NCI-H345 treated with DMSO at 0.1 percent for 48 hours (cell line): ENCODE results near the gene GLI3.

ENCODE experiments used
- DNase-seq: peaks from one replicate; lab custom pipeline; 2025; ENCODE audit not compliant: unreplicated experiment; lab: John Stamatoyannopoulos, UW

Gene GLI3

DNA sequence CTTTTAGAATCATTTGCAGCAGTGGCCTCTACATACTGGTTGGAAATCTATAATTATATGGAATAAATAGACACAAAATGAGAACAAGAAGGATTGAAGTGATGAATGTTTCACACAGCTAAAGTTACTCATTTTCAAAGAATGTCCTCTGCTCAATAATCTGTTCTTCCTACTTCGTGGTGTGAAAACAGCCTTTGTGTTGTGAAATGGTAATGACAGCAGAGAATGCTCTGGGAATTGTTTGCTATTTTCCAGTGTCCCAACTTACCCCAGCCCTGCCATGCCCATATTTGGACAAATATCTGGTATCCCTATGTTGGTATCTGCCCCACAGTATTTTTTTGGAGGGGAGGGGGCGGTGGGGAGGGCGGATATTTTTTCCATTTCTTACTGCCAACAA is 130.4 kb downstream of the GLI3 start:
- no peak for DNase-seq

DNA sequence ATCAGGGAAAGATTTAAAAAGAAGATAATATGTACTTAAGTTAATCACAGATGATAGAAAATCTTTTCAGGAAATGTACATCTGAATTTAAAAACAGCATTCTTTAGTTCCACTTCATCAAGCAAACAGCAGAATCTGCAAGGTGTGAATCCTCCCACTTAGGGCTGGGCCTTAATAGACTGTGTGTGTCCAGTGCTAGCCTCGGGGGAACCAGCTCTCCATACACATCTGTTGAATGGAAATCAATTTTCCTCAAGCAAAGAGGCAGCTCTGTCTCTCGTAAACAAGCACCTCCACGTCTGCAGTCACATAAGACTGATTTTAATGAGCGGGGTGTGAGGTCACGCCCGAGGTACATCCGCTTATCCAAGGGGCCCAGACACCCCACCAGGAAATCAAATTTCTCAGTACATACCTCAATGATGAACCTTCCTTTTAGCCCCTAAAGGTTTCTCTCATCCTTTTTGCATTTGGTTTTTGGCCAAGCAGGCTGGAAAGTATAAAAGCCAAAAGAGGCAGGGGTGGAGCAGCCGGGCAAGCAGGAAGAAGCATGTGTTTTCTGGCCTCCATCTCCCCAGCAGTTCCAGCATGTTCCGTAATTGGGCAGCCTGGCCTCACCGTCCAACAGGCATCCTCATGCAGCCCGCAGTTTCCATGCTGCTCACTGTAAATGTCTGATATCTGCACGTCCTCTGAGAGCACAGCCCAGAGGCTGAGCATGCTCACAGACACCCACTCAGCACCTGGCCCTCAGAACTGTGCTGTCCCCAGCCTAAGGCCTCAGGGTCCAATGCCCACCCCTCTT is 131.3 kb downstream of the GLI3 start:
- DNase-seq, result no peak

DNA sequence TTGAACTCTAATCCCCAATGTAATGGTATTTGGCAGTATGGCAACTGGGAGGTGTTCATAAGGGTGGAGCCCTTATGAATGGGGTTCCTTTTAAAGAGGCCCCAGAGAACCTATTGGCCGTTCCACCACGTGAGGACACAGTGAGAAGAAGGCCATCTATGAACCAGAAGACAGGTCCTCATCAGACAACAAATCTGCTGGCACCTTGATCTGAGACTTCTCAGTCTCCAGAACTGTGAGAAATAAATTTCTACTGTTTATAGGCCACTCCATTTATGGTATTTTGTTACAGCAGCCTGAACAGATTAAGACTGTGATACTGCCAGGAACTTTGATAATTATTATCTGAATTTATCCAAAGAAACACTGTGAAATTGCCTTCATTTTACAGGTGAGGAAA is 132.3 kb downstream of the GLI3 start:
- DNase-seq, result no peak

DNA sequence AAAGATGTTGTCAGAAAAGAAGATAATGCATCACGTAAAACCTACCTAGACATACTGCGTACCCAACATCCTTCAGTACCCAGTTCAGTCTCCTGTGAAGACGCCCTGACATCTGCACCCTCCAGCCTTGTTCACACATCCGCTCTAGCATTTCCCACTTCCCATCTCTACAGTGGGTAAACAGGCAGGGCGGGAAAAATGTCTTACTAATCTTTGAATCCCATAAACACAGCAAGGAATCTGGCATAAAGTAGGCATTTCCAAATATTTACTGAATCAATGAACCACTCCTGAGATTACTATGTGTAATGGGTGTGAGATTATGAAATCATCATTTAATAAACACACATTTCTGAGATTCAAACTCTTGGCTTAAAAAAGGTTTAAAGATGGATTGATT is 132.8 kb downstream of the GLI3 start:
- DNase-seq, result no peak

DNA sequence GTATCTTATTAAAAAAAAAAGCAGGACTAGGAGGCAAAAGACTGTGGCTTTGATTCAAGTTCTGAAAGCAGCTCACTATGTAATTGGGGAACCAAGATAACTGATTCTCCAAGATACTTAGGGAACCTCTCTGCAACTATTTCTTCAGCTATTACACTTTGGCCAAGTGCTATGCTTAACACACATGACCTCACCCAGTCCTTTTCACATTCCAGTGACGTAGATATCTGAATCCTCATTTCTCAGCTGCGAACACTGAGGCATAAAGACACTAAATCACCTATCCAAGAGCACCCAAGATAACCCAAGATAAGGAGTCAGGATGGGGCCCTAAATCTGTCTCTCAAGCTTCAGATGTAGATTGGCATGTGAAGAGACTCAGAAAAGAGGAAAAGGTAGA is 133.6 kb downstream of the GLI3 start:
- DNase-seq, result no peak

DNA sequence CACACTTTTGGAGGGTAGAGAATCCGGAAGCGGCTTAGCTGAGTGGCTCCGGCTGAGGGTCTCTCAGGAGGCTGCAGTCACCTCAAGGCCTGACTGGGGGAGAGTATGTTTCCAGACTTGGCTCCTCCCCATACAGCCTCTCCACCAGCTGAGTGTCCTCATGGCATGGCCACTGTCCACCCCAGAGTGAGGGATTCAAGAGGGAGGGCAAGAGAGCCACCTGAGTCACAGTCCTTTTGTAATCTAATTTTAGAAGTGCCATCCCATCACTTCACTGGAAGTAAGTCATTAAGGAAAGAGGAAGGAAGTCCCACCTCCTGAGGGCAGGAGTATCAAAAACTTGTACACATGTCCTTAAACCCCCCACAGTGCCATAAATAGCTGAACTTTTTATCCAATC is 134.0 kb downstream of the GLI3 start:
- no peak for DNase-seq

DNA sequence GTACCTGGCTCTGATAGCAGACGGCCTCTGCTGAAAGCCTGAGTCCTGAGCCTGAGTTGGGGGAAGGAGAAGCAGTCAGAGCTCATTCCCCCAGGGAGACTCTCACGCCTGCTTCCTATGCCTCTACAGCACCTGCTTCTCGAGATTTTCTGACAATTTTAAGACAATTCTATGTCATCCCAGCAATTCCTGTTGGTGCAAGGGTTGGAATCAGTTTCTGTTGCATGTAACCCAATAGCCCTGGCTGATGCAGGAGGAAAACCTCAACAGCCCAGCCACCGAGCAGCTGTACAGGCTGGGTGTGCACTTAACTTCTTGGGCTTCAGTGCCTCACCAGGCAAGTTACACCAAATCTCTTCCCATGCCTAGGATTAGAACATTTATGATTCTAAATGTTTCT is 134.7 kb downstream of the GLI3 start:
- DNase-seq, result no peak

DNA sequence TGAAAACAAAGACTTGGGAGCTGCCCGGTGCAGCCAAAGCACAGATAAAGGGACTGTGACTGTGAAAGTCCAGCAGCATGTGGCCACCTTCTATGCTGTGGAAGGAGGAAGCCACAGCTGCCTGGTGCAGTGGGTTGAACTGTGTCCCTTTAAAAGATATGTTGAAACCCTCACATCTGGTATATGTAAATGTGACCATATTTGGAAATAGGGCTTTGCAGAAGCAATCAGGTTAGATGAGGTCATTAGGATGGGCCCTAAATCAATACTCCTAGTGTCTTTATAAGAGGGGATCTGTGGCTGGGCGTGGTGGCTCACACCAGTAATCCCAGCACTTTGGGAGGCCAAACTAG is 136.9 kb downstream of the GLI3 start:
- no peak for DNase-seq

DNA sequence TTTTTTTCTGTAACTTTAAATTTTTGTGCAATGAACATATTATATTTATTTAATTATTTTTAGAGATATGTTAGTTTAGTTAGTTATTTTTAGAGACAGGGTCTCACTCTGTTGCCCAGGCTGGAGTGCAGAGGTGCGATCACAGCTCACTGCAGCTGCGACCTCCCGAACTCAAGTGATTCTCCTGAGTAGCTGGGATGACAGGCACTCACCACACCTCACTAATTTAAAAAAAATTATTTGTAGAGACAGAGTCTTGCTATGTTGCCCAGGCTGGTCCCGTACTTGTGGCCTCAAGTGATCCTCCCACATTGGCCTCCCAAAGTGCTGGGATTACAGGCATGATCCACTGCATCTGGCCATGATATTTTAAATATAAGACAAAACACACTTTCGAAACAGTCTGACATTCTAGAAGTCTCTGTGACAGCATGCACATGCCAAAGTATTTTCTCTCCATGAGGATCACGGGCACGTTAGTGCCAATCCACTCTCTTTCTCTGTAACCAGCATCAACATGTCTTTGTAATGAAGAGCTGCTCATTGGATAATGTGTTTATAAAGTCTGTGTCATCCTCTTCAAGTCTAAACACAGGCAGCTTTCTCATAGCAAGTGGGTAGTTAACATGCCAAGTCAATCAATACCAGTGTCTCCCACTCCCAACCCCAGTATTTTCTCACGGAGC is 137.4 kb downstream of the GLI3 start:
- DNase-seq, result no peak

DNA sequence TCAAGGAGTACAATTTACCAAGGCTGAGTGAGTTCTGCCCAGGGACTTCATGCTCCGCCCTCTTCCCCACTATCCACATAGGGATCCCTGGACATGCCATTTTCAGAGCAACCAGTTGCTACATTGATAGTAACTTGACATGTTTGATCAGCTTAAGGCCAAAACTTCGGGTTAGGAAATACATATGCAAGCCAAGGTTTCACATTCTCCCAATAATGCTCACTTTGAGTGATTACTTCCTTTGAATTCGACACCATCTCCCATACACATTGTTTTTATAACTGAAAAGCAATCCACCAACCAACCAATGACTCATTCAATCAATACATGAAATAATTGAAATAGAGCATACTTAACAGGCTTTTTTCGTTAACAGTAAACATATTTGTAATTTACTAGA is 137.9 kb downstream of the GLI3 start:
- DNase-seq, result no peak

DNA sequence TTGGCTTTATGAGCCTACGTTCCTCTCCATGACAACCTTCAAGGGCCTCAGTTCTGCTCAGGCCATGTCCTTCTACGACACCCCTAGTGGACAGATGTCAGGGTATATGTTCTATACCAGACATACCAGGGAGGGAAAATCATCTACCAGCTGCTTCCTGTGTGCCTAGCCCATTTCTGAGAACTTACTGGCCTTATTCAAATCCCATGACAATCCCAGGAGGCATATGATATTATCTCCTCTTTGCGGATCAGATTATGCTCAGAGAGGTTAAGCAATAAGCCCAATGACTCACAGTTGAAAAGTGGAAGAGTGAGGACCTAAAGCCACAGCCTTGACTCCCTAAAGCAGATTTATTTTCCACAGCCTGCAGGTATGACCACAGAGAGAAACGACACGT is 139.3 kb downstream of the GLI3 start:
- DNase-seq, result no peak

DNA sequence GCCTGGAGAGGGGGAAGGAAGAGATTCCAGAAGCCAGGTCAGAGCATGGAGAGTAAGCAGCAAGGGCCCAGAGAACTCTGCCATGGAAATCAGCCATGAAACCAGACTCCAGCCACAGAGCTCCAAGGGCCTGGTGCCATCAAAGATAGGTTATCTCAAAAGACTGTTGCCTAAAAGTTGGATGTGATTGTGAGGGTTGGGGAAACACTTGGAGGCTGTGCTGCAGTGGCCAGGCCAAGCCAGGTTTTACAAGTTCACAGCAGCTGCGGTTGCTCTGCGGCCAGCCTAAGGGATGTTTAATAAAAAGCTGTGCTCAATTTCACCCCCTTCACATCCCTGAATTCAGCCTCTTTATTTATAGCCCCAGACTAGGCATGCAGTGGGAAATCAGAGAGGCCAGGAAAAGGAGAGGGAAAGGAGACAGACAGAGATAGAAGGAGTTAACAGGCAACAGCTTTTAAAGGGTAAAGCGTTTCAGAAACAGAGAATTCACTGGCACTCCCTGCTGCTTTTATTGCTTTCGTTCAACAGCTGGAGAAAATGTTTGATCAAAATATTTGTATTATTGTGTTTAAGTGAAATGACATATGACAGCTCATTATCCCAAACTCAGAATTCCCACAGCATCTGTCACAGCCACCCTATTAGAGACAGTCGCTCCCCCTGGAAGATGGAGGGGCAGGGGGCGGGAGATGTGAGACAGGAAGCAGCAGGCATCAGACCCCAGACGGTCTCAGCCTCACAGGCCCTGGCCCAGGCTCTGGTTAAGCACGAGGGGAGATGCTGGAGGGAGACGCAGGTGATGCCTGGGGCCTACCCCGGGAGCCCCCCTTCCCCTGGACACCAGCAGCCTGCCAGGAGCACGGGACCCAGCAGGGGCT is 140.1 kb downstream of the GLI3 start:
- DNase-seq, result no peak

DNA sequence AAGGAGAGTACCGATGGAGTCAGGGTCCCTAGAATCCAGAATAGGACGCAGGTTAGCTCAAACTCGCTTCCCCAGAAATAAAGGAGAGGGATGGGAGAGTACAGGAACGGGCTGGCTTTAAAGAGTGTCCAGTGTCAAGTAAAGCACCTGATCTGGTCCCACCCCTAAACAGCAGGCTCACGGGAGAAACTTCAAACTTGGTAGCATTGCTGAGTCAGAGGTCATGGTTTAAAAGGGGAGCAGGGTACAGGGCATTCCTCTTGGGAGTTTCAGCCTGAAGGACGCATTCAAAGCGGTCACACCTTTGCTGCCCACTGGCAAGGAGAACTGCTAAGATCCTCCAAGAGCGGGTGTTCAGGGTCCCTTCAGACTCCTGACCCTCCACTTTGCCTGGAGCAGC is 140.7 kb downstream of the GLI3 start:
- DNase-seq, result no peak

DNA sequence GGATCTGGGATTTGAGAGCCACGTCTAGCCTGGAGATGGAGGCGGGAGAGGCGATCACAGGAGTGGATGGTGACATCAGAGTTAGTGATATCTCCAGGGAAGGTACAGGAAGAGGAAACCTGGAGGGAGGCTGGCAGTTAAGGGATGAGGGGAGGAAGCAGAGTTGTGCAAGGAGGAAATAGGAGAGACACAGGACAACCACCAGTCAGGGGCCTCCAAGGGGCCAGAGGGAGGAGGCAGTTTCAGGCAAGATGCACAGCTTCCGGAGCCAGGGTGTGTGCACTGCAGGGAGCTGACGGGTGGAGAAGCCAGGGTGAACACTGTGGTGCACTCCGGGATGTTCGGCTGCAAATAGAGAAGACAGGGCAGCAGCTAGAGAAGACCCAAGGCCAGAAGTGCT is 141.2 kb downstream of the GLI3 start:
- no peak for DNase-seq

DNA sequence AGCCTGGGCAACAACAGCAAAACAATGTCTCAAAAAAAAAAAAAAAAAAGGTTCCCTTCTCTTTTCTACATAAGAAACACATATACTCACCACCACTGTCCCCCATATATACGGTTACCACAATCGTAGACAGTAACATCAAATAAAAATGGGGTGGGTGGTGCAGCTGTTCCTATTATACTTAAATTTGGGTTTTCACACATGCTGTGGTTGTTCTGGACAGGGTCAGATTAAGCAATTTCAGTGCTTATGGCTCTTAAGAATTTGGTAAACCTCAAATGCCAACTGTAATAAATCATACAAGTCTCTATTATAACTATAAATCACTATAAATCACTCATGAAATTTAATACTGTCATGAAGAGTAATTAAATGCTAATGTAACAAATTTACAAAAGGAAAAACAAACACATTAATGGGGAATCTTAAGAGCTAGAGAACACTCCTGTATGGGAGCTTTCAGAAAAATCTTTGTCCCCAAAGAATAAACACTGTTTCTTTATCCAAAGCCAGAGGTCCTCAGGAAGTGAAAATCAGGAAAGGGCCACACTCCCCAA is 143.6 kb downstream of the GLI3 start:
- DNase-seq, result no peak

DNA sequence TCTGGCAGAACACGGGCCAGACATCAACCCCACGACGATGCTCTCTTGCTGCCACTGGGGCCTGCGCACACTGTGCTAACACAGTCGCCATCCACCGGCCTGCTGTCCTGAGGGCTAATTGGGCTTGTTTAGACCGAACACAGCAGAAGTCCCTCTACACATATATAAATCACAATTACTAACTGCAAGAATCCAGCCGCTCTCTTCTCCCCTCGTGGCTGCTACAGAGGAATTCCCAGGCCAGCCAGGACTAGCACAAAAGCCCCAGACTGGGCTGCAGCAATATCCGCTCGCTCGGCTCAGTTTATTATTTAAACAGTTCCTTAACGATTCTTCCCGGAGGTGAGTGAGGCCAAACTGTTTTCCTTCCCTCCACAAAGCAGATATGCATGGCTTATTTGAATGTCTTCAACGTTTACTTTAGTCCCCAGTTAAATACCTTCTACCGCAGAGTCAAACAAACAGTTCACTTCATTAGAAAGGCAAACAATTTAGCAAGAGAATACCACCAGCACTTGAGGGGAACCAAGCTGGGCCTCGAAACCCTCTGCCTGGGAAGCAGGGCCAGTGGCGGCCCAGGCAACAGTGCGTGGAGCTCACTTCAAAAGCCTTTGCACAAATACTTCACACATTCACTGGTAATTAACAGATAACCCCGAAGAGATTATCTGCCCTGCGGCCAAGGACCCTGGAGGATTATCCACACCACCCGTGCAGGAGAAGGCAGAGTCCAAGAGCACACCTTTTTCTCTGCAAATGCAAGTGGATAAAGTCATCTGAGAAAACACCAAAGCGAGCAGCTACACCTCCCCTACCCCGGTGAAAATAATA is 145.3 kb downstream of the GLI3 start:
- no peak for DNase-seq

DNA sequence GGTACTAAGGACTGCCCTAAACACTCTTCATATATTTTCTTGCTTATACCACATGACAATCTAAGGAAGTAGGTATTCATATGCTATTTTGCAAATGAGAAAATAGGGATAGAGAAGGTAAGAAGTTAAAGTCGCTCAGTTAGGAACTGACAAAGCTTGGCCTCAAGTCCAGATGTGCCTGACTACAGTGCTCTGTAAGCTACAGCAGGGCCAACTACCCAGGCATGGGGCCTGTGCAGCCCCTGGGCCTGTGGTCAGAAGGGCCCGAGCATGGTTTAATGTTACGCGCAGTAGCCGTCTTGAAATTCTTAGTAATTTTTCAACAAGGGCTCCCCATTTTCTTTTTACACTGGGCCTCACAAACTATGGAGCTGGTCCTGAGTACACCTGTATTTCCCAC is 146.2 kb downstream of the GLI3 start:
- no peak for DNase-seq

DNA sequence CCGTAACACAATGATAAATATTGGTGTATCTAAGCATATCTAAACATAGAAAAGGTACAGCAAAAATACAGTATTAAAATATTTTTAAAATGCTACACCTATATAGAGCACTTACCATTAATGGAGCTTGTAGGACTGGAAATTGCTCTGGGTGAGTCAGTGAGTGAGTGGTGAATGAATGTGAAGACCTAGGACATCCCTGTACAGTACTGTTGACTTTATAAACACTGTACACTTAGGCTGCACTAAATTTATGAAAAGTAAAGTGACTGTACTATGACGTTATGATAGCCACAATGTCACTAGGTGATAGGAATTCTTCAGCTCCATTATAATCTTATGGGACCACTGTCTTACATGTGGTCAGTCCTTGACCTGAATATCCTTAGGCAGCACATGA is 147.0 kb downstream of the GLI3 start:
- DNase-seq, result no peak

DNA sequence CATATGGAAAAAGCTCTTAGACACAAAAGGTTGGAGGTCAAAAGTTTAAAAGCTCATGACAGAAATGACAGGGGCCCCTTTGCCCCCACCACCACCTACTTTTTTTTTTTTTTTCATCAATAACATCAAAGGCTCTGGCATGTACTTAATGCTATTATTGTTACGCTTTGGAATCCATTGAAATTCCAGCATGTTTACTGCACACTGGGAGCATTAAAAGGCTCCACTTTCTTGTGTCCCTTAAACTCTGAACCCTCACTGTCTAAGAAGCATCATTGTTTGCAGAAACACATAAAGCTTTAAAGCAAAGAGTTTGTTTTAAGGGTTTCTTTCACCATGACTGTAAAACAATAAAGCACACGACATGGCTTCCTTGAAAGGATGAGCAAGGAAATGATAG is 149.4 kb downstream of the GLI3 start:
- DNase-seq, result no peak

DNA sequence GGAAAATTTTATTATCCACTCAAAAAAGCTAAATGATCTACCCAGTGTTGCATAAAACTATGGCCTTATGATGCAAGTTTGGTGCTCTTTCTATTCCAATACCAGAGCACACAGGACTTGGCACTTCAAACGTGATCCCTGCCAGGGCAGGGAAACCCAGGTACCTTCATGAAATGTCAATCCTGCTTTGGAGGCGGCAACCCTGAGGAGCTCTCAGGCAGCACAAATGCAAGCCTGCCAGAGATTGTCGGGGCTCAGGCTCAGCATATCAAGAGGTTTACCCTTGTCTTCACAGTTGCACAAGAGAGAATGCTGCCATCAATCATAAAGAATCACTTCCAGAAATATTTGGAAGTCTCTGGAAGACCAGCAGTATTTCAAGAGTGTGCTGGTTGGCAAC is 151.5 kb downstream of the GLI3 start:
- no peak for DNase-seq

DNA sequence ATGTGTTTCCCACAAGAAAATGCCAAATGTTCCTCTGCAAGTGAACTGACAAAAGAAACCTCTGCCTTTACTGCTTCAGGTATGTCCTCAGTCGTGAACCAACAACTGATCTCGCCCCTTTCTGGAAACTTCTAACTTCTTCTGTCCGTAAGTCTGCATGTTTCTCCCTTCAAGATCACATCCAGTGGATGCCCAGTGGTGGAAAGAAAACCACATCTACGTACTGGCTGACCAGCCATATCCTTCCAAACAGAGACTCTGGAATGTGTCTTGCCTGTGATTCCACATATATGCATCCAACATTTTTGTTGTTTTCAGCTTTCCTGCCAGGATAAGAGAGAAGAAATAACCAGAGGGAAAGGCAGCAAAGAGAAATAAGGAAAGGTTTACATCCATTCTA is 152.7 kb downstream of the GLI3 start:
- no peak for DNase-seq
